Esophagus muscularis mucosa (tissue), 4 donors: Measurements from ENCODE around the gene MNT. TPM values are rescaled to one million over a fixed set of nuclear protein-coding genes. Genes with fewer than 3 reads are reported as not detected.

Source experiments
- DNase-seq: peaks from one replicate; pipeline ENCODE4 v3.0.0-alpha.2; 2017; ENCODE audit errors: extremely low spot score
- H3K27ac ChIP-seq, 4 donors: fragments of 200-600 bp; sonication (generic); replicated peaks in 1 of 4; 1 replicate in 3 of 4; 2 replicates in 1 of 4; pipeline ENCODE4 v1.5.1; 2016 to 2019; ENCODE audit warnings: mild to moderate bottlenecking in 1 of 4
- H3K27me3 ChIP-seq, 4 donors: fragments of 200-600 bp; sonication (generic); one replicate each; pipeline versions ENCODE4 v1.5.1 to v1.6.0; 2016 to 2019
- H3K36me3 ChIP-seq, 4 donors: fragments of 200-600 bp; sonication (generic); one replicate each; pipeline ENCODE4 v1.5.1; 2016 to 2019
- H3K4me1 ChIP-seq, 4 donors: fragments of 200-600 bp; sonication (generic); one replicate each; pipeline ENCODE4 v1.5.1; 2016 to 2019
- H3K4me3 ChIP-seq, 4 donors: fragments of 200-600 bp; sonication (generic); 1 replicate in 2 of 4; 2 replicates in 2 of 4; pipeline ENCODE4 v1.5.1; 2016 to 2019; ENCODE audit warnings: mild to moderate bottlenecking in 4 of 4, moderate library complexity in 1 of 4
- H3K9me3 ChIP-seq, 4 donors: fragments of 200-600 bp; sonication (generic); 1 replicate in 3 of 4; 2 replicates in 1 of 4; pipeline ENCODE4 v1.5.1; 2016 to 2019
- CTCF ChIP-seq, 3 experiments: fragments of 200-600 bp in 2 of 3; fragments of 450-650 bp in 1 of 3; sonication (generic) in 2 of 3; IDR thresholded peaks; one replicate each; pipeline ENCODE4 v1.5.1; 2017 to 2019; ENCODE audit warnings: antibody characterized with exemption in 3 of 3, mild to moderate bottlenecking in 2 of 3, moderate library complexity in 1 of 3
- EP300 ChIP-seq: sonication (generic); formaldehyde crosslinking; IDR thresholded peaks from one replicate; pipeline ENCODE4 v1.6.1; 2017; ENCODE audit warnings: antibody characterized with exemption
- POLR2A ChIP-seq: fragments of 450-650 bp; IDR thresholded peaks from one replicate; pipeline ENCODE4 v1.6.1; 2017; ENCODE audit warnings: antibody characterized with exemption, moderate library complexity, mild to moderate bottlenecking, low read depth
- POLR2AphosphoS5 ChIP-seq, 2 donors: sonication (generic); formaldehyde crosslinking; IDR thresholded peaks; one replicate each; pipeline ENCODE4 v1.6.1; 2017; ENCODE audit warnings: antibody characterized with exemption in 2 of 2
- WGBS: methylation state at CpG from one replicate; pipeline ENCODE4 v1.1.5; 2018; 5-methylcytosine and 5-hydroxymethylcytosine counted together
- intact Hi-C: fragments of 100-400 bp; cut with DNase I; formaldehyde crosslinking; loops from one replicate; pipeline ENCODE4 v1.15.1; 2023
- total RNA-seq, 4 donors: library from RNA; depleted of rRNA; stranded (reverse); fragments of >200 nt; gene quantifications; one replicate each; pipeline versions ENCODE4 v1.1.0 to v1.2.1, GENCODE V29; 2016

MNT gene
- total RNA-seq, 4 donors from 2014 or later = 10.8 to 17.4 (median 13.8) TPM

- TF ChIP-seq POLR2A = no peak
- intact Hi-C loops = no loop called here
- no peak for DNase-seq
- H3K36me3 ChIP-seq = peaks cover 0 to 48% (median 32%) of the 10 kb centered on the region in 4 donors
- no peaks in the 10 kb centered on the region for H3K27me3 ChIP-seq
- no peak overlapping the region for H3K4me3 ChIP-seq
- H3K4me1 ChIP-seq = peaks cover 0 to 9% (median 3%) of the 10 kb centered on the region in 4 donors
- H3K27ac ChIP-seq = no peak overlapping the region
- 88% methylated on average over 10 of the region's 10 CpGs for WGBS
- no peaks in the 10 kb centered on the region for H3K9me3 ChIP-seq
Measured at GRCh38 chr17:2344528-2344927, 56.3 kb downstream of the MNT start.

GRCh38 chr17:2343421-2343820 lies 57.4 kb downstream of the MNT start:
- no peak for TF ChIP-seq POLR2AphosphoS5 (IDR thresholded peaks at IDR 0.05)
- TF ChIP-seq POLR2A = no peak
- TF ChIP-seq CTCF (IDR thresholded peaks at IDR 0.05) = no peak
- TF ChIP-seq EP300 = no peak
- DNase-seq = no peak
- H3K36me3 ChIP-seq = peaks cover 0 to 48% (median 32%) of the 10 kb centered on the region in 4 donors
- H3K4me1 ChIP-seq = peaks cover 0 to 14% (median 3%) of the 10 kb centered on the region in 4 donors
- H3K27ac ChIP-seq = no peak overlapping the region
- intact Hi-C loops = no loop called here
- H3K4me3 ChIP-seq = no peak overlapping the region
- H3K9me3 ChIP-seq = no peaks in the 10 kb centered on the region
- no peaks in the 10 kb centered on the region for H3K27me3 ChIP-seq
- 62% methylated on average over 5 of the region's 5 CpGs for WGBS

- Histone ChIP-seq H3K9me3 (no peaks in the 10 kb centered on the region), H3K4me3 (peak overlapping the region; percentile 83 to 99 (median 97)), H3K36me3 (peaks cover 14 to 42% (median 32%) of the 10 kb centered on the region in 4 donors), H3K27ac (peak overlapping the region; percentile 89 to 95 (median 94)), H3K4me1 (peaks cover 14 to 36% (median 32%) of the 10 kb centered on the region in 4 donors), H3K27me3 (no peaks in the 10 kb centered on the region)
- TF ChIP-seq POLR2AphosphoS5 (IDR thresholded peaks at IDR 0.05) (no peak), EP300 (no peak), CTCF (IDR thresholded peaks at IDR 0.05) (no peak), POLR2A (no peak)
- no peak for DNase-seq
- 28% methylated on average over 2 of the region's 5 CpGs for WGBS
- intact Hi-C loops = loop anchor here (5.0 kb wide), 1 partner anchor 69 kb away; no protein-coding TSS in a partner anchor
Measured at GRCh38 chr17:2338315-2338657, 62.6 kb downstream of the MNT start.

- intact Hi-C loops = loop anchor here (5.0 kb wide), 1 partner anchor 70 kb away; no protein-coding TSS in a partner anchor
- Histone ChIP-seq H3K27ac (peak overlapping the region; percentile 89 to 95 (median 94)), H3K9me3 (no peaks in the 10 kb centered on the region), H3K4me1 (peaks cover 14 to 36% (median 32%) of the 10 kb centered on the region in 4 donors), H3K4me3 (peak overlapping the region; percentile 83 to 99 (median 97)), H3K27me3 (no peaks in the 10 kb centered on the region), H3K36me3 (peaks cover 19 to 43% (median 38%) of the 10 kb centered on the region in 4 donors)
- 0% methylated on average over 27 of the region's 92 CpGs for WGBS
- DNase-seq = no peak
- peak in 2 of 3 experiments; percentile 5 to 7 for TF ChIP-seq CTCF (IDR thresholded peaks at IDR 0.05)
- peak; percentile 24 for TF ChIP-seq POLR2A
- TF ChIP-seq POLR2AphosphoS5 (IDR thresholded peaks at IDR 0.05) = peak; percentile 64 to 87
- TF ChIP-seq EP300 = no peak
Measured at GRCh38 chr17:2337544-2338314, 63.1 kb downstream of the MNT start.

- WGBS = 0% methylated on average over 3 of the region's 77 CpGs
- TF ChIP-seq CTCF (IDR thresholded peaks at IDR 0.05) (no peak), EP300 (no peak), POLR2AphosphoS5 (IDR thresholded peaks at IDR 0.05) (peak in 1 of 2 donors; percentile 4), POLR2A (no peak)
- Histone ChIP-seq H3K27me3 (no peaks in the 10 kb centered on the region), H3K36me3 (peaks cover 27 to 44% (median 41%) of the 10 kb centered on the region in 4 donors), H3K27ac (peak within 1 kb of the TSS; percentile 89 to 95 (median 94)), H3K9me3 (no peaks in the 10 kb centered on the region), H3K4me3 (peak within 1 kb of the TSS; percentile 83 to 99 (median 97)), H3K4me1 (peaks cover 14 to 36% (median 32%) of the 10 kb centered on the region in 4 donors)
- intact Hi-C loops = loop anchor here (5.0 kb wide), 1 partner anchor 70 kb away; no protein-coding TSS in a partner anchor
- DNase-seq = no peak
Measured at GRCh38 chr17:2336852-2337543, 63.9 kb downstream of the MNT start, which contains the start of gene SGSM2. SGSM2 (plus strand) TSS chr17:2337501; CDS start chr17:2337689, 188 bp downstream.
